NCI-H345 (cell line): ENCODE measurements around the gene ESRP2.

Experiments used
- DNase-seq: peaks from one replicate; lab custom pipeline; 2025; lab: John Stamatoyannopoulos, UW

The ESRP2 gene

DNA sequence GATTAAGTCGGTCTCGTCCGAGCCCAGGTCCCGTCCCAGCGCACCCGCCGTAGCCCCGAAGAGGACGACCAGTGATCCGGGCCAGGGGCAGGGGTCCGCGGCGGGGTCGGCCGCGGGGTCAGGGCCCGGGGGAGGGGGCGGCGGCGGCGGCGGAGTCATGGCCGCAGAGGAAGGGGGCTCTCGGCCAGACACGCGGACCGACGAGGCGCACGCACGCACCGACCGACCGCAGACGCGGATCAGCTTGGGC, at the start of gene ESRP2:
ESRP2 (minus strand) TSS at position 241 of the 250 bp plus-strand sequence; CDS start at position 159, 82 bp downstream.
- DNase-seq, result no peak

DNA sequence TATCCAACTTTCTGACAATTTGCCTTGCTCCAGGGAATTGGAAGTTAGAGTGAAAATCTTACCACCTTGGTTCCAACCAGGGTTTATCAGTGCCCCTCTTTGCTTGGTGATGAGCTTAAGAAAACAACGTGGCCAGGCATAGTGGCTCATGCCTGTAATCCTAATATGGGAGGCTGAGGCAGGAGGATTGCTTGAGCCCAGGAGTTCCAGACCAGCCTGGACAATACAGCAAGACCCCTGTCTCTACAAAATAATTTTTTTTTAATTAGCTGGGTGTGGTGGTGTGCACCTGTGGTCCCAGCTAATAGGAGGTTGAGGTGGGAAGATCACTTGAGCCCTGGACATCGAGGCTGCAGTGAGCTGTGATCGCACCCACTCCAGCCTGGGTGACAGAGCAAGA, 49.8 kb upstream of the ESRP2 start:
- DNase-seq, result no peak

DNA sequence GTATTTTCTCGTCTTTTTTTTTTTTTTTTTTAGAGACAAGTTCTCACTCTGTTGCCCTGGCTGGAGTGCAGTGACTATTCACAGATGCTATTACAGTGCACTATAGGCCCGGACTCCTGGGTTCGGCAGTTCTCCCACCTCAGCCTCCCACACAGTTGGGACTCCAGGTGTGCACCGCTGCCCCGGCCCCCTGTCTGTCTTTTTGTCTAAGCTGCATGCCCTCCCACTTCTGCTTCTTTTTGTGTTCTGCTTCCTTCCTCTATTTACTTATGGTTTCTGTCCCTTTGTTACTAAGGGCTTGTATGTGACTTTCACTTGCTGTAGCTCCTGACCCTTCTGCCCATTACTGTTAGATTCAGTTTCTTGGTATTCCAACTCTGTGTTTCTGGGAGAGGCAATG, 48.9 kb upstream of the ESRP2 start:
- no peak for DNase-seq

DNA sequence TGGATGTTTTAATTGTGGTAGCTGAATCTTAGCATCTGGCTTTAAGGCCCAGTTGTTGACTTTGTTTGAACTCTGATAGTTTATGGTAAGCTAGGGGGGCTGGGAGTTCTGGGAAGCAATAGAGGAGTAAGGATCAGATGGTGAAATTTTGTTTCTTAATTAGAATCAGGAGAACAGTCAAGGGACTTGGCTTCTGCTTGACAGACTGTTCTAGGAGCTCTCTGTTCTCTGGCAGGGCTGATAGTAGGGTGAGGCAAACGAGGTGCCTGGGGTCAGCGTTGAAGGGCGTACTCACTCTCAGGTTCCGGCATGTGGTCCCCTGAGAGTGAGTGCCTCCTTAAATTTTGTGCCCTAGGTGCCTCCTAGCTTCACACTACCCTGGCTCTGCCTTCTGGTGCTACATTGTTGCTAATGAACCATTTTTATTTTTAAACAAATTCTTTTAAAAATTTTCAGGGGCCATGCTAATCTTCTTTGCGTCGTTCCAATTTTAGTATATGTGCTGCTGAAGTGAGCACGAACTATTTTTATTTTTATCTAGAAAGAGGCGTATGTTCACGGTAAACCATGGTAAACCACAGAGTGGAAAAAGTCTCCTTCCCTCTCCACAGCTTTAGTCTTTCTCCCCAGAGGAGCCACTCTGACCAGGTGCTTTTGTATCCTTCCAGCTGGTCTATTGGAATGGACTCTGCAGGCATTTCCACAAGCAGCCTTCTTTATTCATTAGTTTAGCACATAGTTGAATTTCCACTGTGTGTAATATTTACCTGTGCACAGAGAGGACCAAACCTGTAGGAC, 48.1 kb upstream of the ESRP2 start:
- no peak for DNase-seq

- no peak for DNase-seq
Observed at GRCh38 chr16:68283346-68283745, 47.4 kb upstream of the ESRP2 start.

DNA sequence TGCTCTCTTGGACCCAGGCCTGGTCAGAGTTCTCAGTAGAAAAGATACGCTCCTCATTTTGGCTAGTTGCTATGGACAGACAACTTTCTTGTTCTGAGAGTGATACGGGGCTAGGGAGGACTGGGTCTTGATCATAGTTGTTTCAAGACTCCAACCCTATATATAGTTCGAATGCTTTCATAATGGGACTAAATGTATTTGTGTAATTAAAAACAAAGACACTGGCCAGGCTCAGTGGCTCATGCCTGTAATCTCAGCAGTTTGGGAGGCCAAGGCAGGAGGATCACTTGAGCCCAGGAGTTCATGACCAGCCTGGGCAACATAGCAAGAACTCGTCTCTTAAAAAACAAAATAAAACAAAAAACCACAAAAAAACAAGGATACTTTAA, 46.1 kb upstream of the ESRP2 start:
- DNase-seq, result no peak

GRCh38 chr16:68281368-68282063, 45.6 kb upstream of the ESRP2 start:
- no peak for DNase-seq

DNA sequence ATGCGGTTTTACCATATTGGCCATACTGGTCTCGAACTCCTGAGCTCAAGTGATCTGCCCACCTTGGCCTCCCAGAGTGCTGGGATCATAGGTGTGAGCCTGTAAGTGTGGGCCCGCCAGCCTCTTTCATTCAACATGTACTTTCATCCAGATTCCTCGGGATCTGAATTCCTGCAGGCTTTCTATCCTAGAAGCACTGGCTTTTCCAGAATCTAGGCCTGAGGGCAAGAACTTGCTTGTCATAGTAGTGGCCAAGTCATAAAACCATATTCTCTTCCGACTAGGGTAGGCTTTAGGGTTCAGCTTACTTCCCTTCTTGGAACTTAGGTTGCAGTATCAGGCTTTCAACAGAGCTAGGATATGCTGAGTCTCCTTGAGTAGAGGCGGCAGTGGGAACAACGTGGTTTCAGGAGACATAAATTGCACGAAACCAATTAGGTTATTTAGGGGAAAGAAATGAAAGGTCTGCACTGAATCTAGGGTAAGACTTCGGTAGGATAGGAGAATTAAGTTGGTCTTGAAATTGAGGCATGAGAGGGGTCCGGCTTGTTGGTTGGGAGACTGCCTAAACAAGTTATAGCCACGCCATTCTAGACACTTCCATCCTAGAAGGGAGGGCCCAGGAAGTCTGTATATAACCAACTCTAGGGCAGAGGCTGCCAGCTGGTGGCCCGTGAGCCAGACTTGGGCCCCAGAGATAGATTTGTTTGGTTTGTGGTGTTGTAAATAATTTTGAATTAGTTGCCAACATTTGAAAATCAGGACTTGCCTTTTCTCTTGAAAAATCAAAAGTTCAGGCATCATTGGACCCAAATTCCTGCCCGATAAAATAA, 44.0 kb upstream of the ESRP2 start:
- DNase-seq, result no peak

DNA sequence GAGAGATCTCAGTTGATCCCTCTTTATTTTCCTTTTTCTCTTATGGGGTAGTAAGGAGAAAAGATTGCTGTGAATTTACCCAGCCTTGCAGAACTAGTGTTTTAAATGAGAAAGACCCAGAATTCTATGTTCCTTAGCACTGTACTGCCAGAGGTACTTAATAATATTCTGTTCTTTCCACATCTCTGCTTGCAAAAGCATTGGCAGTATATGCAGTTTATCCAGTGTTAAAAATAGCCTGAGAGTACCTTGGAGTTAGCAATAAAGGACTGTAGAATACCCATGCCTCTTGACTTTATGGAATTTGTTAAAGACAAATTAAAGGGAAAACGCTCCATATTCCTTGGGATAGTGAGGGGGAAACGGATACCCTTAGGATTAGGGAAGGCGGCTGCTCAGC, 40.3 kb upstream of the ESRP2 start:
- DNase-seq, result no peak

- DNase-seq, result peak; percentile 50
Observed at GRCh38 chr16:68275611-68276191, 39.8 kb upstream of the ESRP2 start.

GRCh38 chr16:68274441-68274840, 38.5 kb upstream of the ESRP2 start:
- DNase-seq, result no peak

GRCh38 chr16:68273896-68274295, 38.0 kb upstream of the ESRP2 start:
- DNase-seq, result no peak

DNA sequence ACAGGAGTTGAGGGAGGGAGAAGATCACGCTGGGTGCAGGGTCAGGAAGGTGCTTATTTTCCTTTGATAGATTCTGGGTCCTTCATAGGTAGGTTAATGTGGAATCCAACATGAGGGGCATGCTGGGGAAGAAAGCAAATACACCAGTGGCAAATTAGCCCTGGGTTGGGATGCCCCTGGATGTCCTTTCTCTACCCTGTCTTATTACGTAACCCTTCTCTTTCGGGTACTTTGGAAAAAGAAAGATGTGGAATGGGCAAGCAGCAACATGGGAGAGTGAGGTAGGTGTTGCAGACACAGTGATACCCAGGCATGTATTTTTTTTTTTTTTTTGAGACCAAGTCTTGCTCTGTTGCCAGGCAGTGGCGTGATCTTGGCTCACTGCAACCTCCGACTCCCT, 37.5 kb upstream of the ESRP2 start:
- no peak for DNase-seq

- peak; percentile 76 for DNase-seq
Observed at GRCh38 chr16:68272507-68273209, 36.7 kb upstream of the ESRP2 start.

GRCh38 chr16:68270353-68270752, 34.4 kb upstream of the ESRP2 start:
- DNase-seq, result no peak

- DNase-seq, result no peak
Observed at GRCh38 chr16:68269793-68270192, 33.9 kb upstream of the ESRP2 start.

- DNase-seq, result peak; percentile 39
Observed at GRCh38 chr16:68267612-68268405, 31.9 kb upstream of the ESRP2 start.

DNA sequence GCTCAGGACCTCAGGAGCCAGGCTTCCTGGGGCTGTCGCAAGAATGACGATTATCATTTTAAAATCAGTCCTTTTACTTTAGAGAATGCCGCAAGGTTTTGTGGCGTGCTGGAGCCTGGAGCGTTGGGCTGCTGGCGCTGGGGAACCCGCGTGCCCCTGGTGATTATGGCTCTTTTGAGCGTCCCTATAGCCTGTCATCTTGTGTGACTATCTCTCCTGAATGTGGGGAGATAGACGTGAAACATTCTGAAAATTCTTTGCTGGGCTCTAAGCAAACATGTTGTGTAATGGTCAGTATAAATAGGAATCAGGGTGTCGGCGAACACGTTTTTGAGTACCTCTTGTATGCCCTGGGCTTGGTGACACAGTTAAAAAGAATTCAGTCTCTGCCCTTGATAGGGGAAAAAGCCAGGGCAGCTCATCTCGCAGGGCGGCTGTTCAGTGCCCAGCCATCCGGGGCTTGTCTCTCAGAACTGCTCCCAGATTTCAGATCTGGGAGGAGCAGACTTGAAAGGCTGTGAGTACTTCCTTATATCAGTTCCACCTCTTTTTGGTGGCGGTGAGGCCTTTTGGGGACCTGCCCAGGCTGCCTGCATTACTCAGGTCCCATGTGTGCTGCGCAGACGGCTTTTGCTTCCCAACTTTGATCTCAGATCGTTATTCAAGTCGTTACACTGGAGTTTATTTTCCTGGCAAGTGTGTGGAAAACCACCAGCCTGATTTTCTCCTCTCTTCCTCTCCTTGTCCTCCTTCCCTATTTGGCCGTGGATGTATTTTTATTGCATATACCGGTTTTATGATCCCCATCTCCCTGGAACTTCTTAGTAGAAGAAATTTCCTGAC, 29.4 kb upstream of the ESRP2 start:
- no peak for DNase-seq

DNA sequence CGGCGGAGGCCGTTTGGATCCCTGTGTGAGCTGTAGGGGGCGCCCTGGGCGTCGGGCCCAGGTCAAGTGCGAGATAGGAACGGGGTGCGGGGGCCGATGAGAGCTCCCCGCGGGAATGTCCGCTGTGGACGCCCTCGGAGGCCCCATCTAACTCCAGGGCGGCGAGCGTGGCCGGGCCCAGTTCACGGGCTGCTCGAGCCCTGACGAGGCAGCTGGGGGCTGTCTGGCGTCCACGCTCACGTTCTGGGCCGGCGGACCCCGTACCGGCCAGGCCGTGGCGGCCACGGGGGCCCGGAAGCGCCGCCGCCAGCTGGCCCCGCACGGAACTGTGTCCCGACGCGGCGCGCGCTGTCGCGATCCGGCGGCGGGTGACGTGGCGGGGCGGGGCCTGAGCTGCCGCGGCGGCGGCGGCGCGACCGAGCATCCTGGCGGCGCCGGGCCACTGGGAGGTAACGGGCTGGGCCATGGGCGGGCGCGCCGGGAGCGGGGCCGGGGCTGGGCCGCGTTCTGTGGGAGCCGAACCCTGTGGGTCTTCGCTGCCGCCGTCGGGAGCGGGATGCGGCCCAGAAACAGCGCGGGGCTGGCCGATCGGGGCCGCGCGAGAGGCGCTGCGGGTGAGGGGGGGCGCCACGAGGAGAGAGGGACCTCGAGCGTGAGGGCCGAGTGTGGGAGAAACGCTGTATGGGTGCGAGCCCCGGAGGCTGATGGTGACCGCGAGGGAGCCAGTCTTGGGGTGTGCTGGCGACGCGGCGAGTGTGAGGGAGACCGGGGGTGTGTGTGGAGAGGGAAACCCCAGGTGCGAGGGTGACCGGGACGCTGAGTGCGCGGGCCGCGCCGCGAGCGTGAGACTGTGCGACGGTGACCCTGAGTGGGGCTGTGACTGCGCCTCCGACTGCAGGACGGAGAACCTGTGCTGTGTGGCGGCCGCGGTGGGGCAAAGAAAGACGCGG, 28.5 kb upstream of the ESRP2 start, which contains the start of gene SLC7A6:
SLC7A6 (plus strand) TSS at position 399 of the 950 bp plus-strand sequence. CDS start 10,201 bp downstream, outside the sequence.
- DNase-seq, result peak; percentile 40
